Upper lobe of left lung (tissue), 6 donors: Measurements from ENCODE around the gene MTHFD1L. TPM values are rescaled to one million over a fixed set of nuclear protein-coding genes. Genes with fewer than 3 reads are reported as not detected.

Source experiments
- ATAC-seq, 2 donors: fragments of 200-7000 bp; cut with Tn5 transposase; one replicate each; pipeline ENCODE4 v1.9.1; 2022; ENCODE audit warnings: mild to moderate bottlenecking in 2 of 2, moderate library complexity in 2 of 2; ENCODE audit not compliant: low FRiP score in 2 of 2
- DNase-seq, 2 donors: peaks; one replicate each; pipeline ENCODE4 v3.0.0-alpha.2; 2019 to 2020
- H3K27ac ChIP-seq, 4 donors: fragments of 200-600 bp; sonication (generic); one replicate each; pipeline ENCODE4 v1.5.1; 2016 to 2019
- H3K27me3 ChIP-seq, 4 donors: fragments of 200-600 bp; sonication (generic); one replicate each; pipeline ENCODE4 v1.5.1; 2017 to 2019
- H3K36me3 ChIP-seq, 4 donors: fragments of 200-600 bp; sonication (generic); one replicate each; pipeline ENCODE4 v1.5.1; 2016 to 2019
- H3K4me1 ChIP-seq, 4 donors: fragments of 200-600 bp; sonication (generic); one replicate each; pipeline ENCODE4 v1.5.1; 2018 to 2019
- H3K4me3 ChIP-seq, 4 donors: fragments of 200-600 bp; sonication (generic); one replicate each; pipeline ENCODE4 v1.5.1; 2017 to 2019; ENCODE audit warnings: mild to moderate bottlenecking in 2 of 4, moderate library complexity in 1 of 4
- H3K9me3 ChIP-seq, 4 donors: fragments of 200-600 bp; sonication (generic); one replicate each; pipeline ENCODE4 v1.5.1; 2018 to 2019
- CTCF ChIP-seq, 6 experiments: fragments of 450-650 bp in 4 of 6; fragments of 200-600 bp in 2 of 6; sonication (generic) in 2 of 6; IDR thresholded peaks; one replicate each; pipeline ENCODE4 v1.5.1; 2016 to 2019; ENCODE audit warnings: antibody characterized with exemption in 6 of 6
- EP300 ChIP-seq, 4 donors: sonication (generic); formaldehyde crosslinking; IDR thresholded peaks; one replicate each; pipeline ENCODE4 v1.5.1; 2017; ENCODE audit warnings: antibody characterized with exemption in 4 of 4, control low read depth in 2 of 4
- POLR2A ChIP-seq, 4 donors: fragments of 450-650 bp; IDR thresholded peaks; one replicate each; pipeline ENCODE4 v1.5.1; 2016 to 2017; ENCODE audit warnings: antibody characterized with exemption in 4 of 4, mild to moderate bottlenecking in 2 of 4
- POLR2AphosphoS5 ChIP-seq, 2 donors: sonication (generic); formaldehyde crosslinking; IDR thresholded peaks; one replicate each; pipeline ENCODE4 v1.5.1; 2017; ENCODE audit warnings: antibody characterized with exemption in 2 of 2
- WGBS, 2 donors: methylation state at CpG; one replicate each; pipeline ENCODE4 v1.1.5; 2017 to 2018; 5-methylcytosine and 5-hydroxymethylcytosine counted together
- total RNA-seq, 6 donors: library from RNA; depleted of rRNA in 4 of 6; stranded (reverse); fragments of >200 nt in 4 of 6; gene quantifications; one replicate each; pipeline versions ENCODE4 v1.1.0 to v1.2.1, GENCODE V29; 2016 to 2021
- donor health status: DM: no; HTN: no; CAD: no; lungs with moderate emphysema.
- donor health status: DM: no; HTN: yes; CAD: no; lungs with severe emphysema.

The MTHFD1L gene
- total RNA-seq, 6 donors from 2014 or later, result 11.8 to 32.3 (median 19.4) TPM

- DNase-seq, result no peak
- WGBS, 2 donors, result 90% methylated on average over 2 of the region's 2 CpGs
- Histone ChIP-seq H3K4me3 (no peak overlapping the region), H3K9me3 (no peaks in the 10 kb centered on the region), H3K36me3 (peaks cover 0 to 11% (median 2%) of the 10 kb centered on the region in 4 donors), H3K27ac (no peak overlapping the region), H3K27me3 (no peaks in the 10 kb centered on the region), H3K4me1 (no peaks in the 10 kb centered on the region)
- no peak for ATAC-seq
- TF ChIP-seq POLR2A (IDR thresholded peaks at IDR 0.05) (no peak), POLR2AphosphoS5 (IDR thresholded peaks at IDR 0.05) (no peak), EP300 (IDR thresholded peaks at IDR 0.05) (no peak), CTCF (IDR thresholded peaks at IDR 0.05) (no peak)
Measured at GRCh38 chr6:150977281-150977680, 111.8 kb downstream of the MTHFD1L start.

GRCh38 chr6:150978624-150979023 is 113.1 kb downstream of the MTHFD1L start:
- no peaks in the 10 kb centered on the region for H3K4me1 ChIP-seq
- no peak overlapping the region for H3K4me3 ChIP-seq
- no peaks in the 10 kb centered on the region for H3K27me3 ChIP-seq
- TF ChIP-seq POLR2AphosphoS5 (IDR thresholded peaks at IDR 0.05) (no peak), POLR2A (IDR thresholded peaks at IDR 0.05) (no peak), CTCF (IDR thresholded peaks at IDR 0.05) (no peak), EP300 (IDR thresholded peaks at IDR 0.05) (no peak)
- H3K9me3 ChIP-seq, result no peaks in the 10 kb centered on the region
- WGBS, 2 donors, result 93 to 96% methylated on average over 10 of the region's 10 CpGs
- no peak for ATAC-seq
- DNase-seq, result no peak
- H3K27ac ChIP-seq, result no peak overlapping the region
- H3K36me3 ChIP-seq, result no peaks in the 10 kb centered on the region

GRCh38 chr6:150979826-150980350 is 114.4 kb downstream of the MTHFD1L start:
- H3K9me3 ChIP-seq, result no peaks in the 10 kb centered on the region
- H3K27ac ChIP-seq, result no peak overlapping the region
- H3K4me1 ChIP-seq, result no peaks in the 10 kb centered on the region
- 89 to 93% methylated on average over 6 of the region's 6 CpGs for WGBS, 2 donors
- DNase-seq (no peak), ATAC-seq (no peak)
- TF ChIP-seq POLR2AphosphoS5 (IDR thresholded peaks at IDR 0.05), result no peak
- no peak for TF ChIP-seq EP300 (IDR thresholded peaks at IDR 0.05)
- TF ChIP-seq CTCF (IDR thresholded peaks at IDR 0.05), result no peak
- TF ChIP-seq POLR2A (IDR thresholded peaks at IDR 0.05), result no peak
- no peaks in the 10 kb centered on the region for H3K36me3 ChIP-seq
- no peaks in the 10 kb centered on the region for H3K27me3 ChIP-seq
- no peak overlapping the region for H3K4me3 ChIP-seq

- Histone ChIP-seq H3K4me3 (no peak overlapping the region), H3K4me1 (no peaks in the 10 kb centered on the region), H3K27me3 (no peaks in the 10 kb centered on the region), H3K27ac (no peak overlapping the region), H3K9me3 (no peaks in the 10 kb centered on the region), H3K36me3 (no peaks in the 10 kb centered on the region)
- TF ChIP-seq CTCF (IDR thresholded peaks at IDR 0.05) (no peak), POLR2AphosphoS5 (IDR thresholded peaks at IDR 0.05) (no peak), POLR2A (IDR thresholded peaks at IDR 0.05) (no peak), EP300 (IDR thresholded peaks at IDR 0.05) (no peak)
- ATAC-seq (no peak), DNase-seq (no peak)
- WGBS, 2 donors, result 57 to 62% methylated on average over 11 of the region's 11 CpGs
Measured at GRCh38 chr6:150981095-150981494, 115.6 kb downstream of the MTHFD1L start.

- Histone ChIP-seq H3K4me3 (no peak overlapping the region), H3K36me3 (no peaks in the 10 kb centered on the region), H3K27ac (no peak overlapping the region), H3K27me3 (no peaks in the 10 kb centered on the region), H3K9me3 (no peaks in the 10 kb centered on the region), H3K4me1 (no peaks in the 10 kb centered on the region)
- ATAC-seq (no peak), DNase-seq (no peak)
- TF ChIP-seq CTCF (IDR thresholded peaks at IDR 0.05) (no peak), POLR2A (IDR thresholded peaks at IDR 0.05) (no peak), EP300 (IDR thresholded peaks at IDR 0.05) (no peak), POLR2AphosphoS5 (IDR thresholded peaks at IDR 0.05) (no peak)
- WGBS, 2 donors, result 95% methylated on average over 2 of the region's 2 CpGs
Measured at GRCh38 chr6:150981669-150982068, 116.2 kb downstream of the MTHFD1L start.
